SK-N-SH treated with all-trans-retinoic acid at 6 μM for 48 hours (cell line): ENCODE data around the gene CPB1.

ENCODE experiments used
- ARNTL ChIP-seq: fragments of 450-650 bp; formaldehyde crosslinking; IDR thresholded peaks from 2 replicates; pipeline ENCODE4 v1.5.0; 2020; ENCODE audit warnings: low read depth, mild to moderate bottlenecking, moderate library complexity, borderline replicate concordance
- CREB5 ChIP-seq: fragments of 250-450 bp; sonication (Bioruptor Pico); IDR thresholded peaks from 2 replicates; pipeline ENCODE4 v1.5.1; 2020; ENCODE audit warnings: low read depth, mild to moderate bottlenecking, moderate library complexity
- CSDC2 ChIP-seq: fragments of 250-450 bp; sonication (Bioruptor Pico); IDR thresholded peaks from 2 replicates; pipeline ENCODE4 v1.5.0; 2020; ENCODE audit warnings: mild to moderate bottlenecking, moderate library complexity
- ESRRG ChIP-seq: fragments of 250-450 bp; sonication (Bioruptor Pico); IDR thresholded peaks from 2 replicates; pipeline ENCODE4 v1.6.1; 2021; ENCODE audit warnings: mild to moderate bottlenecking
- SNAI2 ChIP-seq: fragments of 250-450 bp; sonication (Bioruptor Pico); IDR thresholded peaks from 2 replicates; pipeline ENCODE4 v1.5.0; 2020; ENCODE audit warnings: mild to moderate bottlenecking, moderate library complexity
- ZFP3 ChIP-seq: fragments of 250-450 bp; sonication (Bioruptor Pico); IDR thresholded peaks from 2 replicates; pipeline ENCODE4 v1.5.0; 2020; ENCODE audit warnings: mild to moderate bottlenecking, moderate library complexity
- ZFP30 ChIP-seq: fragments of 450-650 bp; formaldehyde crosslinking; IDR thresholded peaks from 2 replicates; pipeline ENCODE4 v1.5.0; 2022; ENCODE audit warnings: mild to moderate bottlenecking, moderate library complexity
- ZNF565 ChIP-seq: fragments of 450-650 bp; formaldehyde crosslinking; conservative IDR thresholded peaks from 2 replicates; pipeline ENCODE4 v1.5.0; 2020; ENCODE audit warnings: low read depth, mild to moderate bottlenecking, moderate library complexity
- ZNF70 ChIP-seq: fragments of 450-650 bp; formaldehyde crosslinking; IDR thresholded peaks from 2 replicates; pipeline ENCODE4 v1.5.0; 2020; ENCODE audit warnings: mild to moderate bottlenecking, moderate library complexity

GRCh38 chr3:148848410-148848809 lies 20.8 kb downstream of the CPB1 start:
- TF ChIP-seq ESRRG (CRISPR knock-in tag) = no peak
- TF ChIP-seq ARNTL (CRISPR knock-in tag) = no peak
- no peak for TF ChIP-seq ZNF565 (CRISPR knock-in tag)
- no peak for TF ChIP-seq SNAI2 (CRISPR knock-in tag)
- no peak for TF ChIP-seq CSDC2 (CRISPR knock-in tag)
- TF ChIP-seq ZFP30 (CRISPR knock-in tag) = no peak
- no peak for TF ChIP-seq ZFP3 (CRISPR knock-in tag)
- TF ChIP-seq CREB5 = no peak
- TF ChIP-seq ZNF70 = no peak
